ENCODE results near the gene FOXO3. TPM values are rescaled to one million over a fixed set of nuclear protein-coding genes. Genes with fewer than 3 reads are reported as not detected.

Gene FOXO3
- total RNA-seq, 1 experiment from 2014 or later: 22.1 TPM

DNA sequence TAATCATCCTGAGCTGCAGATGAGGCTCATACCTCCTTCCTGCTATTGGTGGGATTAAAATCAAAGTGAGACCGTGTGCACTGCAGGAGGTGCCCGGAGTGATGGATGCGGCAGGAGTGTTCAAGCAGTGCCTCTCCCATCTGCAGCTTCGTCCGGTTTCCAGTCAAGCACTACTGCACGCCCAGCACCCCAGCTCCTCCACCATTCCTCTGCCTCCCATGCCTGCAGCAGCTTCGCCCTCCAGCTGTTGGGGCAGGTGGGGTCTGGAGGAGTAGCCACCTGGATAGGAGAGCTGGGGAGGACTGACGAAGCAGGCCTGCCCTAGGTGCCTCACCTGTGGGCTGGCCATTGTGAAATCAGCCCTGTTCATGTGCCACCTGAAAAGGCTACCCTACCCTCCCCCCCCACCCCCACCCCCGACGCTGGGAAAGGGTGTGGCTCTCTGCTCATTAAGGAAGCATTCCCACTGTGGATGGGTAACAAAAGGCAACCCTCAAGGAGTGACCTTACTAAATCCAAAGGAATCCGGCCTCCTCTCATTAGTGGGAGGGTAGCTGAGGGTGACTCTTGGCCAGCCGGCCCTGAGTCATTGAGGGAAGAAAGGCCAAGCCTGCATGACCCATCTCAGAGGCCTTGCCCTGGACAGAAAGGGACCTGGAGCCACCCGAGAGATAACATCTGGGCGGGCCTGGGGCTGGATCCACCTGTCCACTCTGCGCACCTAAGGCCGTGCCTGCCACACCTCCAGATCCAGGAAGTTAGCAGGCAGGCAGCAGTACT lies 171.6 kb downstream of the FOXO3 start:
- Histone ChIP-seq H2BK20ac (ENCODE audit: low read depth, low read length, poor library complexity, severe bottlenecking) (no peak overlapping the region), H3K9ac (ENCODE audit: extremely low read depth, insufficient read length, low read length) (no peak overlapping the region), H3T11ph (ENCODE audit: low read length) (no peak overlapping the region), H3K79me2 (ENCODE audit: insufficient read depth, low read length) (no peaks in the 10 kb centered on the region), H3K14ac (ENCODE audit: insufficient read depth, low read length) (no peak overlapping the region; the same call in 1 of the 2 replicates), H3K4ac (ENCODE audit: low read depth, low read length) (no peak overlapping the region), H3K9me3 (ENCODE audit: control insufficient read depth, low read depth, low read length) (no peaks in the 10 kb centered on the region), H4K5ac (ENCODE audit: insufficient read length, low read depth, low read length) (no peak overlapping the region), H2AK5ac (ENCODE audit: insufficient read length, low read length) (no peak overlapping the region), H3K56ac (ENCODE audit: insufficient read length, low read depth, low read length) (no peak overlapping the region), H2BK5ac (ENCODE audit: insufficient read length, low read length) (no peak overlapping the region), H2BK120ac (ENCODE audit: low read depth, low read length, poor library complexity, severe bottlenecking) (no peak overlapping the region), H3K23me2 (ENCODE audit: insufficient read length, low read depth, low read length, poor library complexity, severe bottlenecking) (no peaks in the 10 kb centered on the region), H4K8ac (replicated peaks; ENCODE audit: insufficient read length, low read depth, low read length) (no peak overlapping the region), H4K91ac (ENCODE audit: insufficient read length, low read depth, low read length) (no peak overlapping the region), H2AFZ (ENCODE audit: low read length) (no peak overlapping the region), H4K20me1 (ENCODE audit: control insufficient read depth, insufficient read depth, insufficient read length) (no peaks in the 10 kb centered on the region), H3K79me1 (ENCODE audit: insufficient read depth, low read depth, low read length, poor library complexity, severe bottlenecking) (no peaks in the 10 kb centered on the region), H3K18ac (ENCODE audit: insufficient read length, low read depth, low read length) (no peak overlapping the region), H3K4me2 (ENCODE audit: insufficient read depth, insufficient read length, low read length) (no peak overlapping the region), H3K4me1 (ENCODE audit: insufficient read depth, low read length) (peaks cover 13% of the 10 kb centered on the region; the same call in 1 of the 2 replicates), H3K23ac (ENCODE audit: insufficient read length, low read depth, low read length) (no peak overlapping the region), H2BK12ac (ENCODE audit: insufficient read length, low read depth, low read length) (no peak overlapping the region), H3K27ac (ENCODE audit: insufficient read length, low read depth, low read length) (no peak overlapping the region), H3K27me3 (ENCODE audit: insufficient read depth, low read length) (no peaks in the 10 kb centered on the region), H2BK15ac (ENCODE audit: low read depth, low read length) (no peak overlapping the region)
- Mint-ChIP-seq H3K4me1 (peaks cover 72% of the 10 kb centered on the region in 2 experiments), H3K36me3 (ENCODE audit: insufficient read depth in 1 of 3, low read depth in 3 of 3) (no peaks in the 10 kb centered on the region), H3K4me3 (peak overlapping the region in 1 of 2 experiments; percentile 58; a peak in 1 of 5 replicates), H3K27me3 (ENCODE audit: low read depth) (peaks cover 52% of the 10 kb centered on the region), H3K27ac (no peak overlapping the region), H3K9me3 (no peaks in the 10 kb centered on the region; a peak in 1 of 5 replicates)
- DNase-seq: peak; percentile 43
- WGBS (ENCODE audit: extremely low coverage, insufficient read length, low lambda C conversion rate): no CpG with 5 or more reads among the region's 16 CpGs
- TF ChIP-seq, protein P1, sequence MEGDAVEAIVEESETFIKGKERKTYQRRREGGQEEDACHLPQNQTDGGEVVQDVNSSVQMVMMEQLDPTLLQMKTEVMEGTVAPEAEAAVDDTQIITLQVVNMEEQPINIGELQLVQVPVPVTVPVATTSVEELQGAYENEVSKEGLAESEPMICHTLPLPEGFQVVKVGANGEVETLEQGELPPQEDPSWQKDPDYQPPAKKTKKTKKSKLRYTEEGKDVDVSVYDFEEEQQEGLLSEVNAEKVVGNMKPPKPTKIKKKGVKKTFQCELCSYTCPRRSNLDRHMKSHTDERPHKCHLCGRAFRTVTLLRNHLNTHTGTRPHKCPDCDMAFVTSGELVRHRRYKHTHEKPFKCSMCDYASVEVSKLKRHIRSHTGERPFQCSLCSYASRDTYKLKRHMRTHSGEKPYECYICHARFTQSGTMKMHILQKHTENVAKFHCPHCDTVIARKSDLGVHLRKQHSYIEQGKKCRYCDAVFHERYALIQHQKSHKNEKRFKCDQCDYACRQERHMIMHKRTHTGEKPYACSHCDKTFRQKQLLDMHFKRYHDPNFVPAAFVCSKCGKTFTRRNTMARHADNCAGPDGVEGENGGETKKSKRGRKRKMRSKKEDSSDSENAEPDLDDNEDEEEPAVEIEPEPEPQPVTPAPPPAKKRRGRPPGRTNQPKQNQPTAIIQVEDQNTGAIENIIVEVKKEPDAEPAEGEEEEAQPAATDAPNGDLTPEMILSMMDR (conservative IDR thresholded peaks at IDR 0.05): no peak
